NCI-H187 (cell line): ENCODE results near the gene SRSF7.

Source experiments
- DNase-seq, 2 experiments: peaks; one replicate each; lab custom pipeline; 2025; lab: John Stamatoyannopoulos, UW

The SRSF7 gene

GRCh38 chr2:38701542-38701941 is 49.6 kb downstream of the SRSF7 start:
- no peak for DNase-seq

GRCh38 chr2:38700881-38701458 is 50.2 kb downstream of the SRSF7 start:
- no peak for DNase-seq

DNA sequence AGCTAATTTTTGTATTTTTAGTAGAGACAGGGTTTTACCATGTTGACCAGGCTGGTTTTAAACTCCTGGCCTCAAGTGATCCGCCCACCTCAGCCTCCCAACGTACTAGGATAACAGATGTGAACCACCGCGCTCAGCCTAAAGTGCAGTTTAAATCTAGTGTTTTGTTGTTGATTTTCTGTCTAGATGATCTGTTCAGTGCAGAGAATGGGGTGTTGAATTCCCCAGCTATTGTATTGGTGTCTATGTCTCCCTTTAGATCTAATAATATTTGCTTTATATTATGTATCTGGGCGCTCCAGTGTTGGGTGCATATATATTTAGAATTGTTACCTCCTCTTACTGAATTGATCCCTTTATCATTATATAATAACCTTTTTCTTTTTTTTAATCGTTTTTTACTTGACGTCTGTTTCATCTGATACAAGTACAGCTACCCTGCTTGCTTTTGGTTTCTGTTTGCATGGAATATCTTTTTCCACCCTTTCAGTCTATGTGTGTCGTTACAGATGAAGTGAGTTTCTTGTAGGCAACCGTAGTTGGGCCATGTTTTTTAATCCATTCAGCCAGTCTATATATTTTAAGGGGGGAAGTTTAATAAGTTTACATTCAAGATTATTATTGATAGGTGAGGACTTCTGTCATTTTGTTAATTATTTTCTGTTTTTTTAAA is 50.9 kb downstream of the SRSF7 start:
- DNase-seq, result no peak

- DNase-seq, result no peak
Observed at GRCh38 chr2:38698467-38699003, 52.6 kb downstream of the SRSF7 start.

- no peak for DNase-seq
Observed at GRCh38 chr2:38697116-38697840, 53.9 kb downstream of the SRSF7 start.
